Mammary epithelial cell (primary cell): ENCODE data around the gene ZNF844.

Experiments
- EZH2 ChIP-seq: IDR thresholded peaks from 2 replicates; pipeline ENCODE4 v1.6.1; 2012; ENCODE audit warnings: low read length, inconsistent platforms, borderline replicate concordance
- TF ChIP-seq, protein P1 (sequence below), 2 donors: IDR thresholded peaks in 1 of 2; conservative IDR thresholded peaks in 1 of 2; 2 replicates each; pipeline ENCODE4 v1.5.1; 2011 to 2012; ENCODE audit warnings: inconsistent platforms in 2 of 2, low read length in 2 of 2, mild to moderate bottlenecking in 2 of 2, control low read depth in 1 of 2, low read depth in 1 of 2; ENCODE audit not compliant: insufficient read depth in 1 of 2; ENCODE audit errors: extremely low read depth in 1 of 2

DNA sequence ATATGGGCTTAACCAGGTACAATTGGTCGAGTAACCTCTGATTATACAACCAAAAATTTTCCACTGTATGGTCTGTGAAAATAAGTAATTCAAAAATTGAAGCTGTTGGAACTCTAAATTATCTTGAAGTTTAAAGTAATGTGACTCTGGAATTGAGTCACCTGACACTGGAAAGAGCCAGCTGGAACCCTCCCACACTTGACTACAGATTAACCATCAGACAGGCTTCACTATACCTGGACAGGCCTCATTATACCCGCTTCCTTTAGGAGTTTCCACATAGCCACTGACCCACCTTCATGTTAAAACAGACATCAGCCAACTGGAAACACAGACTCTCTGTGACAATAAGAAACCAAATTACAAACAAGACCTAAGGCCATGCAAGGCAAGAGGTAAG lies 30.3 kb upstream of the ZNF844 start:
- TF ChIP-seq, protein P1, sequence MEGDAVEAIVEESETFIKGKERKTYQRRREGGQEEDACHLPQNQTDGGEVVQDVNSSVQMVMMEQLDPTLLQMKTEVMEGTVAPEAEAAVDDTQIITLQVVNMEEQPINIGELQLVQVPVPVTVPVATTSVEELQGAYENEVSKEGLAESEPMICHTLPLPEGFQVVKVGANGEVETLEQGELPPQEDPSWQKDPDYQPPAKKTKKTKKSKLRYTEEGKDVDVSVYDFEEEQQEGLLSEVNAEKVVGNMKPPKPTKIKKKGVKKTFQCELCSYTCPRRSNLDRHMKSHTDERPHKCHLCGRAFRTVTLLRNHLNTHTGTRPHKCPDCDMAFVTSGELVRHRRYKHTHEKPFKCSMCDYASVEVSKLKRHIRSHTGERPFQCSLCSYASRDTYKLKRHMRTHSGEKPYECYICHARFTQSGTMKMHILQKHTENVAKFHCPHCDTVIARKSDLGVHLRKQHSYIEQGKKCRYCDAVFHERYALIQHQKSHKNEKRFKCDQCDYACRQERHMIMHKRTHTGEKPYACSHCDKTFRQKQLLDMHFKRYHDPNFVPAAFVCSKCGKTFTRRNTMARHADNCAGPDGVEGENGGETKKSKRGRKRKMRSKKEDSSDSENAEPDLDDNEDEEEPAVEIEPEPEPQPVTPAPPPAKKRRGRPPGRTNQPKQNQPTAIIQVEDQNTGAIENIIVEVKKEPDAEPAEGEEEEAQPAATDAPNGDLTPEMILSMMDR (conservative IDR thresholded peaks at IDR 0.05 in 1 of 2, IDR thresholded peaks at IDR 0.05 in 1 of 2; ENCODE audit: extremely low read depth in 1 of 2, insufficient read depth in 1 of 2, low read depth in 1 of 2, low read length in 2 of 2), result no peak
- TF ChIP-seq EZH2, result no peak
